GM10266 (cell line): ENCODE data around the gene ANGPTL8.

Experiments used
- DNase-seq: peaks from one replicate; pipeline ENCODE4 v3.0.0; 2012; ENCODE audit errors: extremely low spot score
- CTCF ChIP-seq: IDR thresholded peaks from 2 replicates; pipeline ENCODE4 v1.5.1; 2012; ENCODE audit warnings: mild to moderate bottlenecking, low read depth; ENCODE audit not compliant: control insufficient read depth, insufficient read depth; ENCODE audit errors: missing control alignments

The ANGPTL8 gene

GRCh38 chr19:11238041-11238440 lies 1.4 kb upstream of the ANGPTL8 start:
- DNase-seq = no peak

GRCh38 chr19:11238781-11239376 lies 540 bp upstream of the ANGPTL8 start:
- no peak for TF ChIP-seq CTCF
- no peak for DNase-seq

More at GRCh38 chr19:11238041-11238440, 1.4 kb upstream of the ANGPTL8 start:
- TF ChIP-seq CTCF = no peak

GRCh38 chr19:11240008-11240444 lies 607 bp downstream of the ANGPTL8 start:
- no peak for TF ChIP-seq CTCF
- no peak for DNase-seq

DNA sequence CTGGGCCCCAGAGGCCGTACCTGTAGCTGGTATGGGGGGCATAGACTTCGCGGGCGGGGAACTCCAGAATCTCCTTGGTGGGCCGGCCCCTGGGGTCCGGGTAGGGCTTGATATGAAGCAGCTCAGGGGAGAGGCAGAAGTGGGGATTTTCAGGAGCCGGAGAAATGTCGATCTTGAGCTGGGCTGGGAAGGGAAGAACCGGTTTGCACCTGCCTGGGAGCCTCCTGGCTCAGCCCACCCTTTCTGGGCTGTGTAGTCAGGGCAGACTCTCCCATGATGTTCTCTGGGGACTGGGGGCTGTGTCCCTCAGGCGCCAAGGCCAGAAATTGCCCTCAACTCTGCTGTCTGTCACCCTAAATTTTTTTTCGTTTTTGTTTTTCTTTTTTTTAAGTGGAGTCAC lies 2.6 kb downstream of the ANGPTL8 start:
- no peak for DNase-seq
- no peak for TF ChIP-seq CTCF

GRCh38 chr19:11242864-11243797 lies 3.7 kb downstream of the ANGPTL8 start:
- peak; percentile 98 for DNase-seq
- peak; percentile 63 for TF ChIP-seq CTCF

DNA sequence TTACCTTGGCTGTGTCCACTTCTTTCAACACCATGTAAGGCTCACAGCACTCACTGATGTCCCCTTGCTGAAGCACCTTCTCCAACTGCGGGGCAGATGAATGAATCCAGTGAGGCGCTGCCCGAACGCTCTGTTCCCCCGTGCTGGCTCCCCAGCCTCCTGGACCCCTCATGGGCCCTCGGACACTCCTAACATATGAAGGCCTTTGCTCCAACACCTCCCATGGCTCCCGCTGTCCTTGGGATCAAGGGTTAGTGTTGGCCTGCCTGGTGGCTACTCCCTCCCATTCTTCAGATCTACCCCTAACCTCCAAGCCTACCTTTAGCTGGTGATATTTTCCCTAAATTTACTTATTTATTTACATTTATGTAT lies 4.4 kb downstream of the ANGPTL8 start:
- DNase-seq = no peak
- TF ChIP-seq CTCF = no peak
